Epidermal melanocyte (primary cell): Measurements from ENCODE around the gene IL1RAPL2.
"Not testable (repeated sequence)": the region's sequence is repeated elsewhere in the genome, so short reads cannot be mapped to it uniquely, and the experiment has no call there.

Source experiments
- DNase-seq: peaks from one replicate; pipeline ENCODE4 v3.0.0; 2011; ENCODE audit warnings: low spot score; ENCODE audit not compliant: insufficient read length

The IL1RAPL2 gene

DNA sequence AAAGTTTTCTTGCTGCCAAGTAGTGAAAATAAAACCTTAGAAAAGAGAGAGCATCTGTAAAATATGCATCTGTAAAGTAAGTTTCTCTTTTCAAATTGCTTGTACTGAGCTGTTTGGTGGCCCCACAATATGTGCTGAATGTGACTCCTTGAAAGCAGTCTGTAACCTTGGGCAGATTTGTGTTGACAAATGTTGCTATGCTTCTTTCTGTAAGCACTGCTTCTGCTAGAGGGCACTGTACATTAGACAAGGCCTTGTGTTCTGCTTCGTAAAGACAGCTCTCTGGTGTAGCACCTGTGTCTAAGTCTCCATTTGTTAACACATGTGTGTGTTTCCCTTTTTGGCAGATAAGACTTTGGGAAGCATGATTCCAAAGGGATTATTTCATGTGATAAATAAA, 1199.7 kb downstream of the IL1RAPL2 start:
- DNase-seq: no peak

- DNase-seq: no peak
These were observed 1207.8 kb downstream of the IL1RAPL2 start for GRCh38 chrX:105773801-105774200.

DNA sequence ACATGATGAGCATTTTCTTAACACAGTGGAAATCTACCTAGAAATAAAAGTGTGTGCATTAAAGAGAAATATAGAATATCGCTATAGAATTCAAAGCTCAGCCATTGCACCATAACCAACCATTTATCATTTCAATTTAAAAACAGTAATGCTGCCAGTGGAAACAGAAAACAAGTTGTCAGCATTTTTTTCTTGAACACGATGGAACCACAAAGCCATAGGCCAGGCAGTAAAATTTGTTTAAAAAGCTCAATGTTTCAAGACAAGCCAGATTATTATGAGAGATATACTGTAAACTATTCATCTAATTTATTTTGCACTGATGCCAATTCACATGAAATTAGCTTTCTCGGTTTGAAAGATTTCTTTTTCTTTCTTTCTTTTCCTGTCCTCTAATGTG, 1209.7 kb downstream of the IL1RAPL2 start:
- DNase-seq: no peak

DNA sequence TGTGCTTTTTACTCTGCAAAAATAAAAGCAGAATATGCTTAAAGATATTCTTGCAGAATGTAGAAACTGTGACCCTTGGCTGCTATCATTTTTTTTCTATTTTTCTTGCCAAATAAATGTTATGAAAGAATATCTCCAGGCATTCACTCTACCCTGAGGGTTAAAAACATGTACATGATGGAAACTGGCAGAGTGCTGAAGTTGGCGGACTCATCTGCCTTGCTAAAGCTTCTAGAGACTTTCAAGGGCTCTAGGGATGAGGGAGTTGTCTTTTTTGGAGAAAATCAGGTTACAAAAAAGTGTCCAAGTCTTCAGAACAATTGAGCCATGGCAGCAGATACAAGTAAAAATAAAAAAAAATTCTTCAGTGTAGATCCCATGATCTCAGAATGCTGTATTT, 1215.8 kb downstream of the IL1RAPL2 start:
- DNase-seq: no peak

DNA sequence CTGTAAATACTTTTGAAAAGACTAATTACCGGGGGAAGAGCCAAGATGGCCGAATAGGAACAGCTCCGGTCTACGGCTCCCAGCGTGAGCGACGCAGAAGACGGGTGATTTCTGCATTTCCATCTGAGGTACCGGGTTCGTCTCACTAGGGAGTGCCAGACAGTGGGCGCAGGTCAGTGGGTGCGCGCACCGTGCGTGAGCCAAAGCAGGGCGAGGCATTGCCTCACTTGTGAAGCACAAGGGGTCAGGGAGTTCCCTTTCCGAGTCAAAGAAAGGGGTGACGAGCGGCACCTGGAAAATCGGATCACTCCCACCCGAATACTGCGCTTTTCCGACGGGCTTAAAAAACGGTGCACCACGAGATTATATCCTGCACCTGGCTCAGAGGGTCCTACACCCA, 1230.9 kb downstream of the IL1RAPL2 start:
- not testable (repeated sequence) for DNase-seq

DNA sequence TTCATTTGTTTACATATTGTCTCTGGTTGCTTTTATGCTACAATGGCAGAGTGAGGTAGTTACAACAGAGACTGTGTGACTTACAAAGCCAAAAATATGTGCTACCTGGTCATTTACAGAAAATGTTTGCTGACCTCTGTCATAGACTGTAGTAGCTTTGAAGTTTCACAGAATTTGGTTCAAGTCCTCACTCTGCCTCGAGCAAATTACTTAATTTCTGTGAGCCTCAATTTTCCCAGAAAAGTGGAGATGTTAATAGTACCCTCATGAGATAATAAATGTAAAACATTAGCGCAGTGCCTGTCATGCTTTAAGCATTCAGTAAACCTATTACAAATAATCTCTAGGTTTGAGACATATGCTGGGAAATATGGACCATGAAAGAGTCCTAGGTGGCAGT, 1237.9 kb downstream of the IL1RAPL2 start:
- DNase-seq: no peak

DNA sequence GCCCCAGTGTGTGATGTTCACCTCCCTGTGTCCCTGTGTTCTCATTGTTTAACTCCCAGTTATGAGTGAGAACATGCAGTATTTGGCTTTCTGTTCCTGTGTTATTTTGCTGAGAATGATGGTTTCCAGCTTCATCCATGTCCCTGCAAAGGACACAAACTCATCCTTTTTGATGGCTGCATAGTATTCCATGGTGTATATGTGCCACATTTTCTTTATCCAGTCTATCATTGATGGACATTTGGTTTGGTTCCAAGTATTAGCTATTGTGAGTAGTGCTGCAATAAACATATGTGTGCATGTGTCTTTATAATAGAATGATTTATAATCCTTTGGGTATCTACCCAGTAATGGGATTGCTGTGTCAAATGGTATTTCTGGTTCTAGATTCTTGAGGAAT, 1239.7 kb downstream of the IL1RAPL2 start:
- DNase-seq: not testable (repeated sequence)

DNA sequence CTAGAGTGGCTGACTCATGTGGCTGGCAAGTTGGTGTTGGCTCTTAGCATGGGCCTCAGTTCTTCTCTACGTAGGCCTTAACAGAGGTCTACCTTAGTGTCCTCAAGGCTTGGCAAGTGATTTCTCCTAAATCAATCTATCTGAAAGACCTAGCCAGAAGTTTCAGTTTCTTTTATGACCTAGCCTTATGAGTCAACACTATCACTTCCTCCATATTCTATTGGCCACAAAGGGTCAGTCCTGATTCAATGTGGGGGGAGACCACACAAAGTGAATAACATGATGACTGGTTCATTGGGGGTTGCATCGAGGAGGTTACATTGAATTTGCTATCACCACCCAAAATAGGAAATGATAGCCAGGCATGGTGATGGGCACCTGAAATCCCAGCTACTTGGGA, 1250.5 kb downstream of the IL1RAPL2 start:
- DNase-seq: no peak
